ENCODE measurements around the gene PBX3.

Gene PBX3

GRCh38 chr9:125998837-125999503 is 251.8 kb downstream of the PBX3 start:
- no peak for DNase-seq

- DNase-seq, result no peak
Measured at GRCh38 chr9:125999504-125999881, 252.3 kb downstream of the PBX3 start.

GRCh38 chr9:126000256-126000655 is 253.1 kb downstream of the PBX3 start:
- no peak for DNase-seq

GRCh38 chr9:126000731-126001580 is 253.8 kb downstream of the PBX3 start:
- no peak for DNase-seq

- DNase-seq, result no peak
Measured at GRCh38 chr9:126001581-126002225, 254.5 kb downstream of the PBX3 start.

GRCh38 chr9:126002476-126003350 is 255.5 kb downstream of the PBX3 start:
- no peak for DNase-seq

GRCh38 chr9:126009047-126009446 is 261.9 kb downstream of the PBX3 start:
- no peak for DNase-seq

GRCh38 chr9:126014726-126015125 is 267.6 kb downstream of the PBX3 start:
- DNase-seq, result no peak

- DNase-seq, result no peak
Measured at GRCh38 chr9:126015424-126015823, 268.3 kb downstream of the PBX3 start.

- DNase-seq, result no peak
Measured at GRCh38 chr9:126016579-126017290, 269.6 kb downstream of the PBX3 start.
